ENCODE measurements around the gene CORT. TPM values are rescaled to one million over a fixed set of nuclear protein-coding genes. Genes with fewer than 3 reads are reported as not detected.

Gene CORT, protein sequence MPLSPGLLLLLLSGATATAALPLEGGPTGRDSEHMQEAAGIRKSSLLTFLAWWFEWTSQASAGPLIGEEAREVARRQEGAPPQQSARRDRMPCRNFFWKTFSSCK
- total RNA-seq (2013; cell fraction: nucleolus; rRNA removed): 0.63 and 0.91 TPM in 2 replicates
- total RNA-seq (2014; rRNA removed): 0.23 and 0.27 TPM in 2 replicates
- 0.18 TPM in 1 of 2 replicates, not detected in the other for total RNA-seq (2014; rRNA removed; fragmentation: Illumina TruSeq; extraction: Trizol)
- 0.49 TPM in 1 of 2 replicates, not detected in the other for total RNA-seq (2021)
- polyA plus RNA-seq (2011; ENCODE audit: low read depth): 0.33 TPM
- polyA plus RNA-seq (2011; rRNA removed): 0.10 and 0.12 TPM in 2 replicates
- 0.18 TPM in 1 of 2 replicates, not detected in the other for polyA plus RNA-seq (2011; cell fraction: cytosol; rRNA removed)
- 0.34 TPM in 1 of 2 replicates, not detected in the other for polyA plus RNA-seq (2011; cell fraction: nucleus; rRNA removed)
- 0.18 and 0.27 TPM in 2 replicates for polyA plus RNA-seq (2012)
- polyA plus RNA-seq (2014; fragmentation: Illumina TruSeq; extraction: Trizol): 0.09 and 0.57 TPM in 2 replicates
- under 1 TPM in 1 of 2 experiments, not detected in 1; 0.09 TPM for polyA plus RNA-seq (2014; fragmentation: Nextera tagmentation; extraction: Ambion mirVana)
- 0.32 TPM in 1 of 2 replicates, not detected in the other for polyA plus RNA-seq (2014; rRNA removed)
- under 1 TPM; 0.33 to 0.38 TPM for polyA plus RNA-seq (2016; fragmentation: Nextera tagmentation; extraction: Ambion mirVana)
- 0.21 TPM in 1 of 2 replicates, not detected in the other for polyA minus RNA-seq (2011; rRNA and poly(A)+ RNA removed)
- not detected in 2 replicates for polyA minus RNA-seq (2011; cell fraction: cytosol; rRNA and poly(A)+ RNA removed)
- not detected in 2 replicates for polyA minus RNA-seq (2011; cell fraction: nucleus; rRNA and poly(A)+ RNA removed)
- Bru-seq, nascent RNA: percentile 48 among the genes with signal in this experiment
- percentile 54 among the genes with signal in this experiment for BruChase-seq, experiment 1, labeled RNA remaining after a 6-hour chase
- BruChase-seq, experiment 2, labeled RNA remaining after a 2-hour chase: percentile 46 among the genes with signal in this experiment
- long read RNA-seq, experiment 1: 0 reads
- long read RNA-seq, experiment 2: 0 reads

DNA sequence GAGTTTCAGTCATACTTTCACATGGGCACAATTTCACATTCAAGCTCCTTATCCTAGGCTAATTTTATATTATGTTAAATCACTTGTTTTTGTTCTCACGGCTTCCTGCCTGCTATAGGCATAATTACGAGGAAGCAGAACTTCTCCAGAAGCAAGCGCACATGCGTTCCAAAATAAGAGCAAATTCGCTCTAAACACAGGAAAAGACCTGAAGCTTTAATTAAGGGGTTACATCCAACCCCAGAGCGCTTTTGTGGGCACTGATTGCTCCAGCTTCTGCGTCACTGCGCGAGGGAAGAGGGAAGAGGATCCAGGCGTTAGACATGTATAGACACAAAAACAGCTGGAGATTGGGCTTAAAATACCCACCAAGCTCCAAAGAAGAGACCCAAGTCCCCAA, at the start of gene CORT:
Gene CORT, plus strand, starts transcription at position 281 of the 400 bp plus-strand sequence. CDS start 193 bp downstream, outside the sequence.
- Histone ChIP-seq H3K9me3 (replicated peaks; ENCODE audit: control insufficient read depth, insufficient read depth, low read length) (no peaks in the 10 kb centered on the region; the same call in 2 of the 3 replicates), H3K4me3 (no peak within 1 kb of the TSS), H3K4me1 (ENCODE audit: control insufficient read depth, insufficient read depth, low read length) (no peaks in the 10 kb centered on the region), H3K36me3 (ENCODE audit: control insufficient read depth in 2 of 2, insufficient read depth in 2 of 2, low read length in 1 of 2) (no peaks in the 10 kb centered on the region), H3K9ac (ENCODE audit: control insufficient read depth, insufficient read depth, low read length) (no peak within 1 kb of the TSS), H3K27ac (ENCODE audit: control insufficient read depth, insufficient read depth) (no peak within 1 kb of the TSS), H3K4me2 (ENCODE audit: control insufficient read depth, insufficient read depth) (no peak within 1 kb of the TSS), H3K27me3 (replicated peaks in 1 of 2; ENCODE audit: control insufficient read depth in 2 of 2, insufficient read depth in 2 of 2, low read length in 1 of 2) (no peaks in the 10 kb centered on the region), H4K20me1 (ENCODE audit: control insufficient read depth, insufficient read depth) (no peaks in the 10 kb centered on the region), H2AFZ (ENCODE audit: control insufficient read depth, low read depth, low read length) (no peak within 1 kb of the TSS), H3K79me2 (ENCODE audit: control insufficient read depth, insufficient read depth, low read length) (no peaks in the 10 kb centered on the region)
- in situ Hi-C loops (cut with MboI) (no loop called here), intact Hi-C loops (cut with micrococcal nuclease; ENCODE audit: unreplicated experiment) (no loop called here)
- DNase-seq (ENCODE audit: low read depth, low spot score) (no peak), ATAC-seq (no peak), FAIRE-seq (no peak)
- ChIA-PET CTCF (interaction anchor here (1.1 kb wide), 1 partner anchor 45 kb away, joined by 3 read pairs; no protein-coding TSS in a partner anchor), POLR2A (no interaction called here), RAD21 (ENCODE audit: unreplicated experiment) (no interaction called here), SMC1A (ENCODE audit: uncharacterized antibody, unreplicated experiment) (no interaction called here)
- 96% methylated on average over 10 of the region's 10 CpGs for WGBS (ENCODE audit: insufficient coverage, insufficient replicate concordance, low lambda C conversion rate, missing lambda C conversion rate)
- no TSS peak for BruUV-seq (replicated peaks)
- TF ChIP-seq, protein P1, sequence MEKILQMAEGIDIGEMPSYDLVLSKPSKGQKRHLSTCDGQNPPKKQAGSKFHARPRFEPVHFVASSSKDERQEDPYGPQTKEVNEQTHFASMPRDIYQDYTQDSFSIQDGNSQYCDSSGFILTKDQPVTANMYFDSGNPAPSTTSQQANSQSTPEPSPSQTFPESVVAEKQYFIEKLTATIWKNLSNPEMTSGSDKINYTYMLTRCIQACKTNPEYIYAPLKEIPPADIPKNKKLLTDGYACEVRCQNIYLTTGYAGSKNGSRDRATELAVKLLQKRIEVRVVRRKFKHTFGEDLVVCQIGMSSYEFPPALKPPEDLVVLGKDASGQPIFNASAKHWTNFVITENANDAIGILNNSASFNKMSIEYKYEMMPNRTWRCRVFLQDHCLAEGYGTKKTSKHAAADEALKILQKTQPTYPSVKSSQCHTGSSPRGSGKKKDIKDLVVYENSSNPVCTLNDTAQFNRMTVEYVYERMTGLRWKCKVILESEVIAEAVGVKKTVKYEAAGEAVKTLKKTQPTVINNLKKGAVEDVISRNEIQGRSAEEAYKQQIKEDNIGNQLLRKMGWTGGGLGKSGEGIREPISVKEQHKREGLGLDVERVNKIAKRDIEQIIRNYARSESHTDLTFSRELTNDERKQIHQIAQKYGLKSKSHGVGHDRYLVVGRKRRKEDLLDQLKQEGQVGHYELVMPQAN (conservative IDR thresholded peaks at IDR 0.05): no peak
- TF ChIP-seq ZBED1 (IDR thresholded peaks at IDR 0.05; ENCODE audit: borderline replicate concordance) (no peak), MXI1 (IDR thresholded peaks at IDR 0.05; ENCODE audit: low read depth, low read length) (no peak), BMI1 (IDR thresholded peaks at IDR 0.05; ENCODE audit: borderline replicate concordance) (no peak), FOXK2 (IDR thresholded peaks at IDR 0.05) (no peak), RB1 (IDR thresholded peaks at IDR 0.05; ENCODE audit: borderline replicate concordance) (no peak), MEF2A (IDR thresholded peaks at IDR 0.05; ENCODE audit: insufficient read depth, low read depth, low read length) (no peak), ETV6 (conservative IDR thresholded peaks at IDR 0.05 in 1 of 2, IDR thresholded peaks at IDR 0.05 in 1 of 2; ENCODE audit: borderline replicate concordance in 1 of 2, low read depth in 1 of 2) (no peak)
- TF ChIP-seq, protein P2, sequence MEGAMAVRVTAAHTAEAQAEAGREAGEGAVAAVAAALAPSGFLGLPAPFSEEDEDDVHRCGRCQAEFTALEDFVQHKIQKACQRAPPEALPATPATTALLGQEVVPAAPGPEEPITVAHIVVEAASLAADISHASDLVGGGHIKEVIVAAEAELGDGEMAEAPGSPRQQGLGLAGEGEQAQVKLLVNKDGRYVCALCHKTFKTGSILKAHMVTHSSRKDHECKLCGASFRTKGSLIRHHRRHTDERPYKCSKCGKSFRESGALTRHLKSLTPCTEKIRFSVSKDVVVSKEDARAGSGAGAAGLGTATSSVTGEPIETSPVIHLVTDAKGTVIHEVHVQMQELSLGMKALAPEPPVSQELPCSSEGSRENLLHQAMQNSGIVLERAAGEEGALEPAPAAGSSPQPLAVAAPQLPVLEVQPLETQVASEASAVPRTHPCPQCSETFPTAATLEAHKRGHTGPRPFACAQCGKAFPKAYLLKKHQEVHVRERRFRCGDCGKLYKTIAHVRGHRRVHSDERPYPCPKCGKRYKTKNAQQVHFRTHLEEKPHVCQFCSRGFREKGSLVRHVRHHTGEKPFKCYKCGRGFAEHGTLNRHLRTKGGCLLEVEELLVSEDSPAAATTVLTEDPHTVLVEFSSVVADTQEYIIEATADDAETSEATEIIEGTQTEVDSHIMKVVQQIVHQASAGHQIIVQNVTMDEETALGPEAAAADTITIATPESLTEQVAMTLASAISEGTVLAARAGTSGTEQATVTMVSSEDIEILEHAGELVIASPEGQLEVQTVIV (IDR thresholded peaks at IDR 0.05; ENCODE audit: borderline replicate concordance, partially characterized antibody): no peak
- TF ChIP-seq, protein P3, sequence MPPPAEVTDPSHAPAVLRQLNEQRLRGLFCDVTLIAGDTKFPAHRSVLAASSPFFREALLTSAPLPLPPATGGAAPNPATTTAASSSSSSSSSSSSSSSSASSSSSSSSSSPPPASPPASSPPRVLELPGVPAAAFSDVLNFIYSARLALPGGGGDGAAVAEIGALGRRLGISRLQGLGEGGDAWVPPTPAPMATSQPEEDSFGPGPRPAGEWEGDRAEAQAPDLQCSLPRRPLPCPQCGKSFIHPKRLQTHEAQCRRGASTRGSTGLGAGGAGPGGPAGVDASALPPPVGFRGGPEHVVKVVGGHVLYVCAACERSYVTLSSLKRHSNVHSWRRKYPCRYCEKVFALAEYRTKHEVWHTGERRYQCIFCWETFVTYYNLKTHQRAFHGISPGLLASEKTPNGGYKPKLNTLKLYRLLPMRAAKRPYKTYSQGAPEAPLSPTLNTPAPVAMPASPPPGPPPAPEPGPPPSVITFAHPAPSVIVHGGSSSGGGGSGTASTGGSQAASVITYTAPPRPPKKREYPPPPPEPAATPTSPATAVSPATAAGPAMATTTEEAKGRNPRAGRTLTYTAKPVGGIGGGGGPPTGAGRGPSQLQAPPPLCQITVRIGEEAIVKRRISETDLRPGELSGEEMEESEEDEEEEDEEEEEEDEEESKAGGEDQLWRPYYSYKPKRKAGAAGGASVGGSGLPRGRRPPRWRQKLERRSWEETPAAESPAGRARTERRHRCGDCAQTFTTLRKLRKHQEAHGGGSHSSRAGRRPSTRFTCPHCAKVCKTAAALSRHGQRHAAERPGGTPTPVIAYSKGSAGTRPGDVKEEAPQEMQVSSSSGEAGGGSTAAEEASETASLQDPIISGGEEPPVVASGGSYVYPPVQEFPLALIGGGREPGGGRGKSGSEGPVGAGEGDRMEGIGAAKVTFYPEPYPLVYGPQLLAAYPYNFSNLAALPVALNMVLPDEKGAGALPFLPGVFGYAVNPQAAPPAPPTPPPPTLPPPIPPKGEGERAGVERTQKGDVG (CRISPR knock-in tag; IDR thresholded peaks at IDR 0.05): no peak
- TF ChIP-seq, protein P4, sequence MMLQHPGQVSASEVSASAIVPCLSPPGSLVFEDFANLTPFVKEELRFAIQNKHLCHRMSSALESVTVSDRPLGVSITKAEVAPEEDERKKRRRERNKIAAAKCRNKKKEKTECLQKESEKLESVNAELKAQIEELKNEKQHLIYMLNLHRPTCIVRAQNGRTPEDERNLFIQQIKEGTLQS (IDR thresholded peaks at IDR 0.05; ENCODE audit: borderline replicate concordance, extremely low read depth, low read depth, low read length): no peak
